BJ (cell line): ENCODE data around the gene ENTPD3. TPM values are rescaled to one million over a fixed set of nuclear protein-coding genes. Genes with fewer than 3 reads are reported as not detected.

Experiments used
- CTCF ChIA-PET: fragments of 350-600 bp; formaldehyde crosslinking; extraction: SDS; loops from one replicate; lab custom pipeline; 2021; ENCODE audit warnings: antibody characterized with exemption, inconsistent platforms; lab: Yijun Ruan, JAX
- POLR2A ChIA-PET: fragments of 300-600 bp; sonication (Branson Sonifier 250); formaldehyde crosslinking; extraction: SDS; loops from one replicate; lab custom pipeline; 2021; ENCODE audit warnings: antibody characterized with exemption; lab: Charles Lee
- DNase-seq: peaks from one replicate; pipeline ENCODE4 v3.0.0-alpha.2; 2011; ENCODE audit warnings: low read depth
- H3K27me3 ChIP-seq: 2 replicates; pipeline ENCODE4 v1.6.0; 2011; ENCODE audit warnings: low read length; ENCODE audit not compliant: control insufficient read depth, insufficient read depth
- H3K36me3 ChIP-seq: 2 replicates; pipeline ENCODE4 v1.5.1; 2011; ENCODE audit warnings: low read length; ENCODE audit not compliant: control insufficient read depth, insufficient read depth
- H3K4me3 ChIP-seq: 2 replicates; pipeline ENCODE4 v1.5.1; 2011; ENCODE audit warnings: low read depth, mild to moderate bottlenecking, control low read depth, low read length
- polyA plus RNA-seq: library from polyadenylated mRNA; depleted of rRNA; stranded (reverse); fragments of >200 nt; gene quantifications from 2 replicates; pipeline ENCODE4 v1.2.3, GENCODE V29; 2011
- TF ChIP-seq, protein P1 (sequence below): IDR thresholded peaks from 2 replicates; pipeline ENCODE4 v1.5.1; 2011; ENCODE audit warnings: low read depth, mild to moderate bottlenecking, control low read depth, inconsistent platforms, low read length, moderate library complexity; ENCODE audit not compliant: insufficient read depth

Gene ENTPD3
- polyA plus RNA-seq, 1 experiment: not detected

DNA sequence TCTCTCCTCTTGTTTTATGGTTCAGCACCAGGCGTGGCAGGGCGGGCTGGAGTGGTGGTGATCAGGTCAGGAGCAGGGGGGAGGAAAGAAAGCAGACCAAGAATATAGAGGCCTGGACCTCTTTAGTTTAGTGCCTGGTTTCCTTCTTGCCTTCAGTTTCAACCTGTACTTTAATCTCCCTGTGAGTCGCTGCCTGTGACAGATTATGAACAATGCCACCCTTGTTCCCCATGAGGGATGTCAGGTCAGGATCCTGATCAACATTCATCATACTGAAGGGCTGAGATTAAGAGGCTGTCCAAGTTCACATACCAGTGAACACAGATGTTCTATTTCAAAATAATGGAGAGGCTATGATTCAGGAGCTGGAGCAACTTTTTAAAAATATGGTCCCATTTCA is 11.4 kb downstream of the ENTPD3 start:
- Histone ChIP-seq H3K27me3 (no peaks in the 10 kb centered on the region; the same call in 1 of the 2 replicates), H3K36me3 (no peaks in the 10 kb centered on the region), H3K4me3 (no peak overlapping the region)
- TF ChIP-seq, protein P1, sequence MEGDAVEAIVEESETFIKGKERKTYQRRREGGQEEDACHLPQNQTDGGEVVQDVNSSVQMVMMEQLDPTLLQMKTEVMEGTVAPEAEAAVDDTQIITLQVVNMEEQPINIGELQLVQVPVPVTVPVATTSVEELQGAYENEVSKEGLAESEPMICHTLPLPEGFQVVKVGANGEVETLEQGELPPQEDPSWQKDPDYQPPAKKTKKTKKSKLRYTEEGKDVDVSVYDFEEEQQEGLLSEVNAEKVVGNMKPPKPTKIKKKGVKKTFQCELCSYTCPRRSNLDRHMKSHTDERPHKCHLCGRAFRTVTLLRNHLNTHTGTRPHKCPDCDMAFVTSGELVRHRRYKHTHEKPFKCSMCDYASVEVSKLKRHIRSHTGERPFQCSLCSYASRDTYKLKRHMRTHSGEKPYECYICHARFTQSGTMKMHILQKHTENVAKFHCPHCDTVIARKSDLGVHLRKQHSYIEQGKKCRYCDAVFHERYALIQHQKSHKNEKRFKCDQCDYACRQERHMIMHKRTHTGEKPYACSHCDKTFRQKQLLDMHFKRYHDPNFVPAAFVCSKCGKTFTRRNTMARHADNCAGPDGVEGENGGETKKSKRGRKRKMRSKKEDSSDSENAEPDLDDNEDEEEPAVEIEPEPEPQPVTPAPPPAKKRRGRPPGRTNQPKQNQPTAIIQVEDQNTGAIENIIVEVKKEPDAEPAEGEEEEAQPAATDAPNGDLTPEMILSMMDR: no peak
- CTCF ChIA-PET: no interaction called here
- DNase-seq: no peak
- POLR2A ChIA-PET: no interaction called here

DNA sequence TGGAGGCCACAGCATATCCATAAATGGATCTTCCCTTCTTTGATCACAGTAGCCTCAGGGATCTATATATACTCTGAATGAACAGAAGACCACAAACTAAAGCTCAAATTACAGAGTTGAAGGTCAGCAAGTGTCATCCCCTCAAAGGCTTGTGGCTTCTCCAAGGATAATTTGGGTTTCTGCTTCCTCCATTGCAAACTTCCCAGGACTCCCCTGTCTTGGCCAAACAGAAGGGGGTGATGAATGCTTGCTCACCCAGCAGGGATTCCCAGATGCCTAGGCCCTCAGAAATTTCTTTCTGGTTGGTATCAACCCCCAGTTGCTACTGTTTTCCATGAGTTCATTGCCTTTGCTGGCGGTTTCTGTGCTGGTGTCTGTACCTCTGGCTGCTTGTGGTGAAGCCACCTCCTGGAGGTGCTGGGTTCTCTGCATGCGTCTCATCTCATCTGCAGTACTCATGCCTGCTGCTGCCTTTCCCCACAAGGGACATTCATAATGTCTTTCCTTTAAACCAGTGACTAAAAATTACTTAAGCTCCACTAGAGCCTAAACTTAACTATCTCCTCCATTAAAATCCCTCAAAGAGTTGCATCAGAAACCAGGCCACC is 17.7 kb downstream of the ENTPD3 start:
- TF ChIP-seq, protein P1: no peak
- no peak for DNase-seq
- Histone ChIP-seq H3K27me3 (no peaks in the 10 kb centered on the region), H3K36me3 (no peaks in the 10 kb centered on the region), H3K4me3 (no peak overlapping the region)
- POLR2A ChIA-PET: no interaction called here
- CTCF ChIA-PET: no interaction called here

DNA sequence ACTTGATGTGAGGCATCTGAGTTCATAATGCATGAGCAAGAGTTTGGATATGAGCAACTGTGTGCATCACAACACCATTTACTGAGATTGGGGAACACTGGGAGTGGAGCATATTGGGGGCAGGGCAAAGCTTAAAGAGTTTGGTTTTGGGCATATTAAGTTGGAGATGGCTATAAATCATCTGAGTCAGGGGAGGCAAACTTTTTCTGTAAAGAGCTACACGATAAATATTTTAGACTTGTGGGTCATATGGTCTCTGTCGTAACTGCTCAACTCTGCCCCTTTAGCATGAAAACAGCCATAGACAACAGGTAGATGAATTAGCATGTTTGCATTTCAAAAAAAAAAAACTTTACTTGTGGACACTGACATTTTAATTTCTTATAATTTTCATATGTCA is 20.0 kb downstream of the ENTPD3 start:
- ChIA-PET CTCF (interaction anchor here (0.9 kb wide), 1 partner anchor 14 kb away, joined by 3 read pairs; no protein-coding TSS in a partner anchor), POLR2A (no interaction called here)

DNA sequence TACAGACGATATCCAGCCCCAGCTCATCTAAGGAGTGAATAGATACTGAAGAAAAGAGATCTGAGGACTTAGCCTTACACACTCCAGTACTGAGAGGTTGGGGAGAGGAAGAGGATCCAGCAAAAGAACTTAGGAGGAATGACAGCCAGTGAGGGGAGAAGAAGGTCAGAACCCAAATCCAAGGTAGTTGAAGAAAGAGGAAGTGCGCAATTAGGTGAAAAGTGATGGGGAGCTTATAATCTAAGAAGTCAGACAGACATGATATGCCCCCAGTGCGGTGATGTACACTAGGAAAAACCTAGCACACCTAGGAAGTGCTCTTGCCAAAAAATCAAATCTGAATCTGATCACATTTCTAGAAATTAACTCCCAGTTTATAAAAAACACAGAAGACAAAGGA is 20.6 kb downstream of the ENTPD3 start:
- ChIA-PET POLR2A (no interaction called here), CTCF (interaction anchor here (0.9 kb wide), 1 partner anchor 13 kb away, joined by 3 read pairs; no protein-coding TSS in a partner anchor)
- TF ChIP-seq, protein P1: no peak

More for the DNA sequence above, 20.0 kb downstream of the ENTPD3 start:
- no peak for DNase-seq
- TF ChIP-seq, protein P1: no peak
- no peak overlapping the region for H3K4me3 ChIP-seq
- H3K36me3 ChIP-seq: no peaks in the 10 kb centered on the region
- H3K27me3 ChIP-seq: no peaks in the 10 kb centered on the region

DNA sequence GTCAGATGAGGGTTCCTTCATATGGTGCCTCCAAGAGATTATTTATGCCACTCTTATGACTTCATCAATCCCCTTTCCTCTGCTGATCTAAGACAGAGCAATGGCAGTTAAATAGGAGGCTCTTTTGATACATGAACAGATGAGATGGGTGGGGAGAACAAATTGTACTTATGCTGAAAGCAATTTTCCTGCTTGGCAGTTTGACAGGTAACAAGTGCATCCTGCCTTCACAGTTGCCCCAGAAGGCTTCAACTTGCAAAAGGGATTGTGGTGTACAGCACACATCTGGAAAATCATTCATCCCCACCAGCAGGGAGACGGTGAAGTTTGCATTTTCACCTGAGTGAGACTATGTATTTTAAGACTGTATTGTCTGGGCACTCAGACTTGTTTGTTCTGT is 27.3 kb downstream of the ENTPD3 start:
- no peak overlapping the region for H3K4me3 ChIP-seq
- H3K27me3 ChIP-seq: no peaks in the 10 kb centered on the region
- DNase-seq: no peak
- TF ChIP-seq, protein P1: no peak
- ChIA-PET CTCF (no interaction called here), POLR2A (no interaction called here)
- H3K36me3 ChIP-seq: no peaks in the 10 kb centered on the region

More for the DNA sequence above, 20.6 kb downstream of the ENTPD3 start:
- Histone ChIP-seq H3K36me3 (no peaks in the 10 kb centered on the region), H3K4me3 (no peak overlapping the region), H3K27me3 (no peaks in the 10 kb centered on the region)
- DNase-seq: no peak
